ENCODE measurements around the gene DPP8. TPM values are rescaled to one million over a fixed set of nuclear protein-coding genes. Genes with fewer than 3 reads are reported as not detected.

DPP8 gene
- total and polyA plus RNA-seq, 2 donors (not counting 1 experiment from before 2014, with no cell fraction given) = 17.1 to 65.2 TPM

DNA sequence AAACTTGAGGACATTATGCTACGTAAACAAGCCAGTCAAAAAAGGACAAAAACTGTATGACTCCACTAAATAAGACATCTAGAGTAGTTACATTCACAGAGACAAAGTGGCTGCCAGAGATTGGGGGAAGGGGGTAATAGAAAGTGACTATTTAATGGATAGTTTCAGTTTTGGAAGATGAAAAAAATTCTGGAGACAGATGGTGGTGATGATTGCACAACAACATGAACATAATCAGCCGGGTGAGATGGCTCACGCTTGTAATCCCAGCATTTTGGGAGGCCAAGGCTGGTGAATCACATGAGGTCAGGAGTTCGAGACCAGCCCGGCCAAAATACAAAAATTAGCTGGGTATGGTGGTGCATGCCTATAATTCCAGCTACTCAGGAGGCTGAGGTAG is 40.6 kb downstream of the DPP8 start:
- Histone ChIP-seq H3K79me2 (ENCODE audit: control insufficient read depth, insufficient read depth, low read length) (no peaks in the 10 kb centered on the region), H3K9me3 (ENCODE audit: control extremely low read depth in 1 of 3, control insufficient read depth in 2 of 3, insufficient read depth in 1 of 3, low read length in 2 of 3) (no peaks in the 10 kb centered on the region), H3K4me2 (replicated peaks; ENCODE audit: low read depth, low read length, poor library complexity, severe bottlenecking) (no peak overlapping the region), H3K9ac (ENCODE audit: low read length) (no peak overlapping the region), H3K4me1 (ENCODE audit: control insufficient read depth in 2 of 2, insufficient read depth in 2 of 2, low read length in 2 of 2) (no peaks in the 10 kb centered on the region), H3K36me3 (replicated peaks in 1 of 2; ENCODE audit: control extremely low read depth in 1 of 2, control insufficient read depth in 1 of 2, extremely low read depth in 1 of 2, insufficient read depth in 2 of 2, low read length in 1 of 2) (peaks cover 11 to 68% of the 10 kb centered on the region in 2 experiments), H3K27ac (ENCODE audit: low read length in 2 of 2) (no peak overlapping the region), H4K20me1 (ENCODE audit: control insufficient read depth, insufficient read depth, low read length, poor library complexity, severe bottlenecking) (no peaks in the 10 kb centered on the region), H2AFZ (ENCODE audit: insufficient read depth, low read depth, low read length, poor library complexity, severe bottlenecking) (no peak overlapping the region), H3K4me3 (ENCODE audit: control extremely low read depth in 1 of 5, extremely low read depth in 1 of 5, insufficient read depth in 1 of 5, low read depth in 2 of 5, low read length in 4 of 5) (no peak overlapping the region), H3K27me3 (replicated peaks in 1 of 4; ENCODE audit: control extremely low read depth in 1 of 4, control insufficient read depth in 3 of 4, insufficient read depth in 4 of 4, low read length in 3 of 4) (no peaks in the 10 kb centered on the region)
- no peak for DNase-seq
- 93% methylated on average over 2 of the region's 5 CpGs for WGBS (ENCODE audit: insufficient coverage)
- Mint-ChIP-seq H3K4me3 (no peak overlapping the region), H3K9me3 (ENCODE audit: insufficient read depth) (no peaks in the 10 kb centered on the region), H3K27ac (no peak overlapping the region), H3K4me1 (no peaks in the 10 kb centered on the region), H3K27me3 (no peaks in the 10 kb centered on the region)
- CTCF ChIA-PET = no interaction called here
- POLR2A ChIA-PET = no interaction called here
- TF ChIP-seq, protein P1, sequence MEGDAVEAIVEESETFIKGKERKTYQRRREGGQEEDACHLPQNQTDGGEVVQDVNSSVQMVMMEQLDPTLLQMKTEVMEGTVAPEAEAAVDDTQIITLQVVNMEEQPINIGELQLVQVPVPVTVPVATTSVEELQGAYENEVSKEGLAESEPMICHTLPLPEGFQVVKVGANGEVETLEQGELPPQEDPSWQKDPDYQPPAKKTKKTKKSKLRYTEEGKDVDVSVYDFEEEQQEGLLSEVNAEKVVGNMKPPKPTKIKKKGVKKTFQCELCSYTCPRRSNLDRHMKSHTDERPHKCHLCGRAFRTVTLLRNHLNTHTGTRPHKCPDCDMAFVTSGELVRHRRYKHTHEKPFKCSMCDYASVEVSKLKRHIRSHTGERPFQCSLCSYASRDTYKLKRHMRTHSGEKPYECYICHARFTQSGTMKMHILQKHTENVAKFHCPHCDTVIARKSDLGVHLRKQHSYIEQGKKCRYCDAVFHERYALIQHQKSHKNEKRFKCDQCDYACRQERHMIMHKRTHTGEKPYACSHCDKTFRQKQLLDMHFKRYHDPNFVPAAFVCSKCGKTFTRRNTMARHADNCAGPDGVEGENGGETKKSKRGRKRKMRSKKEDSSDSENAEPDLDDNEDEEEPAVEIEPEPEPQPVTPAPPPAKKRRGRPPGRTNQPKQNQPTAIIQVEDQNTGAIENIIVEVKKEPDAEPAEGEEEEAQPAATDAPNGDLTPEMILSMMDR (IDR thresholded peaks at IDR 0.05) = no peak
- no peak for TF ChIP-seq EZH2 (IDR thresholded peaks at IDR 0.05; ENCODE audit: borderline replicate concordance, insufficient read depth, low read depth, low read length, poor library complexity, severe bottlenecking)
- no peak for ATAC-seq (ENCODE audit: low read depth)
- intact Hi-C loops (cut with micrococcal nuclease) = no loop called here

DNA sequence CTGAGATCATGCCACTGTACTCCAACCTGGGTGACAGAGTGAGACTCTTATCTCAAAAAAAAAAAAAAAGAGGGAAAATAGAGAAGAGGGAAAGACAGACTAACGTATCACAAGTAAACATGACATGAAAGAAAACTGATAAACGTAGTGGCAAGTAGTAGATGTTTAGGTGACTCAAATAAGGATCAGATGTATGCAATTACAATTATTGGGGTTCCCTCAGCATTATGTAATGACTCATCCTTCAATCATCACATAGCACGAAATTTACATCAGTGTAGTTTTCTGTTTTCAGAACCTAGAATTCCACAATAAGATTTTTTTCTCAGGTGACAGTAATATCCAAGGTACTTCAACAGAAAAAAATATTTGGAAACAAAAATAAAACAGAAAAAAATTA is 46.6 kb downstream of the DPP8 start:
- H3K27me3 Mint-ChIP-seq = no peaks in the 10 kb centered on the region
- Histone ChIP-seq H4K20me1 (ENCODE audit: control insufficient read depth, insufficient read depth, low read length, poor library complexity, severe bottlenecking) (no peaks in the 10 kb centered on the region), H3K4me2 (replicated peaks; ENCODE audit: low read depth, low read length, poor library complexity, severe bottlenecking) (no peak overlapping the region), H3K27ac (ENCODE audit: low read length in 2 of 2) (no peak overlapping the region), H3K4me1 (ENCODE audit: control insufficient read depth in 2 of 2, insufficient read depth in 2 of 2, low read length in 2 of 2) (no peaks in the 10 kb centered on the region), H3K4me3 (ENCODE audit: control extremely low read depth in 1 of 5, extremely low read depth in 1 of 5, insufficient read depth in 1 of 5, low read depth in 2 of 5, low read length in 4 of 5) (no peak overlapping the region), H3K79me2 (ENCODE audit: control insufficient read depth, insufficient read depth, low read length) (no peaks in the 10 kb centered on the region), H3K9me3 (ENCODE audit: control extremely low read depth in 1 of 3, control insufficient read depth in 2 of 3, insufficient read depth in 1 of 3, low read length in 2 of 3) (no peaks in the 10 kb centered on the region), H3K27me3 (replicated peaks in 1 of 4; ENCODE audit: control extremely low read depth in 1 of 4, control insufficient read depth in 3 of 4, insufficient read depth in 4 of 4, low read length in 3 of 4) (no peaks in the 10 kb centered on the region), H2AFZ (ENCODE audit: insufficient read depth, low read depth, low read length, poor library complexity, severe bottlenecking) (no peak overlapping the region), H3K36me3 (replicated peaks in 1 of 2; ENCODE audit: control extremely low read depth in 1 of 2, control insufficient read depth in 1 of 2, extremely low read depth in 1 of 2, insufficient read depth in 2 of 2, low read length in 1 of 2) (peaks cover 7 to 76% of the 10 kb centered on the region in 2 experiments), H3K9ac (ENCODE audit: low read length) (no peak overlapping the region)
- no CpG with 5 or more reads among the region's 3 CpGs for WGBS (ENCODE audit: insufficient coverage)
- intact Hi-C loops (cut with micrococcal nuclease) = no loop called here
- H3K27ac Mint-ChIP-seq = no peak overlapping the region
- no peak for TF ChIP-seq EZH2 (IDR thresholded peaks at IDR 0.05; ENCODE audit: borderline replicate concordance, insufficient read depth, low read depth, low read length, poor library complexity, severe bottlenecking)
- TF ChIP-seq, protein P1 (IDR thresholded peaks at IDR 0.05) = no peak
- H3K4me3 Mint-ChIP-seq = no peak overlapping the region
- DNase-seq (no peak), ATAC-seq (ENCODE audit: low read depth) (no peak)
- POLR2A ChIA-PET = interaction anchor here (0.7 kb wide), 1 partner anchor 791 kb away, joined by 7 read pairs; no protein-coding TSS in a partner anchor
- H3K4me1 Mint-ChIP-seq = no peaks in the 10 kb centered on the region
- H3K9me3 Mint-ChIP-seq (ENCODE audit: insufficient read depth) = no peaks in the 10 kb centered on the region
- CTCF ChIA-PET = interaction anchor here (0.6 kb wide), 1 partner anchor 1389 kb away, joined by 3 read pairs; no protein-coding TSS in a partner anchor

Data from B cell (primary cell).